Muscle of leg (tissue), 11 donors: ENCODE measurements around the gene CTSF. TPM values are rescaled to one million over a fixed set of nuclear protein-coding genes. Genes with fewer than 3 reads are reported as not detected.
"Not testable (repeated sequence)": the region's sequence is repeated elsewhere in the genome, so short reads cannot be mapped to it uniquely, and the experiment has no call there.

Experiments used
- DNase-seq: peaks from one replicate; pipeline ENCODE4 v3.0.0; 2013
- H3K27ac ChIP-seq: one replicate; pipeline ENCODE4 v1.5.1; 2013; ENCODE audit warnings: mild to moderate bottlenecking, low read length, control low read depth
- H3K27me3 ChIP-seq: one replicate; pipeline ENCODE4 v1.6.1; 2013; ENCODE audit warnings: low read length; ENCODE audit not compliant: control insufficient read depth, insufficient read depth
- H3K36me3 ChIP-seq: one replicate; pipeline ENCODE4 v1.6.1; 2013; ENCODE audit warnings: low read length; ENCODE audit not compliant: control insufficient read depth, insufficient read depth
- H3K4me1 ChIP-seq: one replicate; pipeline ENCODE4 v1.6.1; 2013; ENCODE audit warnings: low read length; ENCODE audit not compliant: control insufficient read depth, insufficient read depth
- H3K4me3 ChIP-seq: one replicate; pipeline ENCODE4 v1.5.1; 2013; ENCODE audit warnings: low read length, control low read depth
- H3K9me3 ChIP-seq: replicated peaks from 2 replicates; pipeline ENCODE4 v1.6.1; 2013; ENCODE audit warnings: low read depth, low read length; ENCODE audit not compliant: control insufficient read depth
- WGBS: methylation state at CpG from one replicate; pipeline ENCODE4 v1.1.5; 2013; ENCODE audit warnings: missing lambda C conversion rate; ENCODE audit not compliant: insufficient coverage; 5-methylcytosine and 5-hydroxymethylcytosine counted together
- polyA plus RNA-seq, 8 donors: library from polyadenylated mRNA; unstranded; fragments of 120-200 nt; gene quantifications; one replicate each; pipeline versions ENCODE4 v1.2.1 to v1.2.3, GENCODE V29; 2013; ENCODE audit warnings: inconsistent platforms in 1 of 8, low replicate concordance in 1 of 8; ENCODE audit not compliant: insufficient read length in 8 of 8, insufficient read depth in 1 of 8
- total RNA-seq: library from RNA; stranded (reverse); fragments of 120-200 nt; gene quantifications from one replicate; pipeline ENCODE4 v1.2.4, GENCODE V29; 2013

Gene CTSF
- total and polyA plus RNA-seq, 9 donors = 22.4 to 36.7 (median 26.4) TPM

- H3K27me3 ChIP-seq = no peaks in the 10 kb centered on the region
- WGBS = 90% methylated on average over 2 of the region's 2 CpGs
- no peak overlapping the region for H3K27ac ChIP-seq
- H3K4me1 ChIP-seq = peaks cover 24% of the 10 kb centered on the region
- H3K9me3 ChIP-seq = no peaks in the 10 kb centered on the region
- no peak for DNase-seq
- H3K4me3 ChIP-seq = no peak overlapping the region
- H3K36me3 ChIP-seq = no peaks in the 10 kb centered on the region
These were observed 22.8 kb upstream of the CTSF start for GRCh38 chr11:66591175-66591574.

- 94% methylated on average over 4 of the region's 7 CpGs for WGBS
- DNase-seq = no peak
- no peaks in the 10 kb centered on the region for H3K9me3 ChIP-seq
- no peaks in the 10 kb centered on the region for H3K27me3 ChIP-seq
- no peak overlapping the region for H3K4me3 ChIP-seq
- H3K4me1 ChIP-seq = peaks cover 20% of the 10 kb centered on the region
- no peak overlapping the region for H3K27ac ChIP-seq
- H3K36me3 ChIP-seq = no peaks in the 10 kb centered on the region
These were observed 21.7 kb upstream of the CTSF start for GRCh38 chr11:66589996-66590675.

GRCh38 chr11:66589315-66589714, 20.9 kb upstream of the CTSF start:
- no CpG with 5 or more reads among the region's 2 CpGs for whole genome bisulfite sequencing
- not testable (repeated sequence) for DNase-seq

GRCh38 chr11:66586136-66586535, 17.7 kb upstream of the CTSF start:
- H3K4me3 ChIP-seq = no peak overlapping the region
- H3K27me3 ChIP-seq = no peaks in the 10 kb centered on the region
- no peaks in the 10 kb centered on the region for H3K9me3 ChIP-seq
- no peaks in the 10 kb centered on the region for H3K36me3 ChIP-seq
- DNase-seq = no peak
- 38% methylated on average over 2 of the region's 2 CpGs for WGBS
- H3K4me1 ChIP-seq = no peaks in the 10 kb centered on the region
- no peak overlapping the region for H3K27ac ChIP-seq

More at GRCh38 chr11:66589315-66589714, 20.9 kb upstream of the CTSF start:
- H3K27ac ChIP-seq, H3K4me3 ChIP-seq, H3K9me3 ChIP-seq, H3K27me3 ChIP-seq, H3K36me3 ChIP-seq: not testable (repeated sequence)
- H3K4me1 ChIP-seq = peaks cover 16% of the 10 kb centered on the region

- not testable (repeated sequence) for H3K27ac ChIP-seq, H3K4me3 ChIP-seq, DNase-seq, H3K4me1 ChIP-seq, H3K9me3 ChIP-seq, H3K36me3 ChIP-seq, H3K27me3 ChIP-seq
- WGBS = no CpG with 5 or more reads among the region's 1 CpG
These were observed 17.0 kb upstream of the CTSF start for GRCh38 chr11:66585447-66585846.

- not testable (repeated sequence) for H3K9me3 ChIP-seq, H3K27ac ChIP-seq, DNase-seq, H3K36me3 ChIP-seq, H3K4me3 ChIP-seq, H3K27me3 ChIP-seq, H3K4me1 ChIP-seq
- 92% methylated on average over 2 of the region's 3 CpGs for WGBS
These were observed 14.2 kb upstream of the CTSF start for GRCh38 chr11:66582565-66583147.

- H3K4me1 ChIP-seq = peaks cover 4% of the 10 kb centered on the region
- H3K27ac ChIP-seq = no peak overlapping the region
- 17% methylated on average over 1 of the region's 3 CpGs for WGBS
- H3K4me3 ChIP-seq = no peak overlapping the region
- H3K27me3 ChIP-seq = peaks cover 3% of the 10 kb centered on the region
- H3K36me3 ChIP-seq = no peaks in the 10 kb centered on the region
- H3K9me3 ChIP-seq = no peaks in the 10 kb centered on the region
- DNase-seq = no peak
These were observed 12.9 kb upstream of the CTSF start for GRCh38 chr11:66581261-66581660.

GRCh38 chr11:66580803-66581202, 12.4 kb upstream of the CTSF start:
- H3K9me3 ChIP-seq = no peaks in the 10 kb centered on the region
- peak; percentile 61 for DNase-seq

GRCh38 chr11:66579017-66579606, 10.7 kb upstream of the CTSF start:
- WGBS = 20% methylated on average over 17 of the region's 25 CpGs

More at GRCh38 chr11:66580803-66581202, 12.4 kb upstream of the CTSF start:
- WGBS = 24% methylated on average over 5 of the region's 5 CpGs
- Histone ChIP-seq H3K27me3 (peaks cover 3% of the 10 kb centered on the region), H3K36me3 (no peaks in the 10 kb centered on the region), H3K27ac (no peak overlapping the region), H3K4me1 (peaks cover 4% of the 10 kb centered on the region), H3K4me3 (no peak overlapping the region)

GRCh38 chr11:66570850-66571180, 2.4 kb upstream of the CTSF start:
- no peak for DNase-seq
- WGBS = 100% methylated on average over 1 of the region's 2 CpGs
- Histone ChIP-seq H3K4me1 (peaks cover 10% of the 10 kb centered on the region), H3K36me3 (peaks cover 2% of the 10 kb centered on the region), H3K27ac (no peak overlapping the region), H3K4me3 (no peak overlapping the region), H3K9me3 (no peaks in the 10 kb centered on the region), H3K27me3 (peaks cover 4% of the 10 kb centered on the region)

More at GRCh38 chr11:66579017-66579606, 10.7 kb upstream of the CTSF start:
- Histone ChIP-seq H3K9me3 (no peaks in the 10 kb centered on the region), H3K27me3 (peaks cover 3% of the 10 kb centered on the region), H3K27ac (no peak overlapping the region), H3K4me1 (peaks cover 4% of the 10 kb centered on the region), H3K36me3 (no peaks in the 10 kb centered on the region), H3K4me3 (no peak overlapping the region)
- DNase-seq = peak; percentile 75
